K562 (cell line): ENCODE data around the gene OXA1L. TPM values are rescaled to one million over a fixed set of nuclear protein-coding genes. Genes with fewer than 3 reads are reported as not detected.

ENCODE experiments used
- ATAC-seq: fragments of 200-7000 bp; cut with Tn5 transposase; 3 replicates; pipeline ENCODE4 v1.9.1; 2020; ENCODE audit warnings: moderate library complexity
- BruUV-seq: library from RNA; stranded (reverse); fragments of 400-500 nt; replicated peaks from 2 replicates; lab custom pipeline; 2021; lab: Mats Ljungman, UMichigan
- CTCF ChIA-PET: fragments of 300-600 bp; formaldehyde crosslinking; extraction: SDS; loops from one replicate; lab custom pipeline; 2021; ENCODE audit warnings: low intra/inter-chr PET ratio; lab: Yijun Ruan, JAX
- POLR2A ChIA-PET: fragments of 300-600, 350-650 bp; sonication (Branson Sonifier 250); formaldehyde crosslinking; extraction: SDS; loops from one replicate; lab custom pipeline; 2021; ENCODE audit warnings: antibody characterized with exemption, inconsistent platforms; lab: Yijun Ruan, JAX
- DNase-seq, 4 experiments: peaks; one replicate each; pipeline versions ENCODE4 v3.0.0 to v3.0.0-alpha.2; 2011 to 2018; ENCODE audit warnings: low spot score in 3 of 4, mixed read lengths in 3 of 4; ENCODE audit errors: extremely low read depth in 1 of 4
- FAIRE-seq: peaks from 2 replicates; lab custom pipeline; 2011; peaks lifted over from hg19 to GRCh38; lab: Jason Lieb, UNC
- H2AFZ ChIP-seq: 2 replicates; pipeline ENCODE4 v1.6.0; 2011; ENCODE audit warnings: low read depth, low read length, control low read depth, inconsistent platforms
- H3K27ac ChIP-seq: fragments of 200-600 bp; 3 replicates; pipeline ENCODE4 v1.8.0; 2011; ENCODE audit warnings: low read depth, mild to moderate bottlenecking, control low read depth, inconsistent platforms, low read length, moderate library complexity, mixed read lengths; ENCODE audit errors: extremely low read depth
- H3K27me3 ChIP-seq, 2 experiments: fragments of 300-600 bp in 1 of 2; 2 replicates in 1 of 2; 3 replicates in 1 of 2; pipeline versions ENCODE4 v1.6.0 to v1.8.0; 2011; ENCODE audit warnings: inconsistent platforms in 2 of 2, low read length in 2 of 2, mild to moderate bottlenecking in 1 of 2, mixed read lengths in 1 of 2, moderate library complexity in 1 of 2; ENCODE audit not compliant: control insufficient read depth in 2 of 2, insufficient read depth in 2 of 2
- H3K36me3 ChIP-seq: fragments of 300-600 bp; 3 replicates; pipeline ENCODE4 v1.8.0; 2011; ENCODE audit warnings: mild to moderate bottlenecking, low read length, inconsistent platforms; ENCODE audit not compliant: control insufficient read depth, insufficient read depth
- H3K4me1 ChIP-seq, 2 experiments: fragments of 200-600 bp in 1 of 2; replicated peaks in 1 of 2; 2 replicates in 1 of 2; 3 replicates in 1 of 2; pipeline versions ENCODE4 v1.5.1 to v1.8.0; 2011; ENCODE audit warnings: inconsistent platforms in 2 of 2, low read length in 2 of 2, mild to moderate bottlenecking in 1 of 2, mixed read lengths in 1 of 2, moderate library complexity in 1 of 2; ENCODE audit not compliant: control insufficient read depth in 2 of 2, insufficient read depth in 2 of 2
- H3K4me2 ChIP-seq: 2 replicates; pipeline ENCODE4 v1.6.1; 2011; ENCODE audit warnings: low read length, control low read depth, inconsistent platforms, mixed read lengths; ENCODE audit not compliant: insufficient read depth
- H3K4me3 ChIP-seq: fragments of 200-600 bp; sonication (generic), shearing (Covaris generic); 2 replicates; pipeline ENCODE4 v1.5.1; 2016; ENCODE audit warnings: control low read depth, inconsistent platforms
- H3K79me2 ChIP-seq: fragments of 200-600 bp; 3 replicates; pipeline ENCODE4 v1.8.0; 2011; ENCODE audit warnings: low read length, inconsistent platforms; ENCODE audit not compliant: control insufficient read depth, insufficient read depth
- H3K9ac ChIP-seq, 2 experiments: 2 replicates each; pipeline versions ENCODE4 v1.6.0 to v1.6.1; 2011; ENCODE audit warnings: low read depth in 2 of 2, low read length in 2 of 2, control low read depth in 1 of 2, inconsistent platforms in 1 of 2, mild to moderate bottlenecking in 1 of 2, mixed read lengths in 1 of 2; ENCODE audit not compliant: insufficient read depth in 1 of 2
- H3K9me1 ChIP-seq: one replicate; pipeline ENCODE4 v1.6.0; 2011; ENCODE audit warnings: inconsistent platforms, mild to moderate bottlenecking, low read length, moderate library complexity; ENCODE audit not compliant: control insufficient read depth, insufficient read depth
- H3K9me3 ChIP-seq: replicated peaks from 2 replicates; pipeline ENCODE4 v1.5.1; 2011; ENCODE audit warnings: low read depth, low read length, inconsistent platforms; ENCODE audit not compliant: control insufficient read depth, insufficient read depth
- H4K20me1 ChIP-seq: replicated peaks from 2 replicates; pipeline ENCODE4 v1.6.1; 2011; ENCODE audit warnings: low read length, inconsistent platforms, mixed read lengths; ENCODE audit not compliant: control insufficient read depth, insufficient read depth
- BRF2 ChIP-seq: IDR thresholded peaks from 3 replicates; pipeline ENCODE4 v1.6.1; 2011; ENCODE audit warnings: borderline replicate concordance, mild to moderate bottlenecking; ENCODE audit not compliant: insufficient read length, insufficient read depth
- EZH2 ChIP-seq: IDR thresholded peaks from 2 replicates; pipeline ENCODE4 v1.6.1; 2012; ENCODE audit warnings: low read depth, mild to moderate bottlenecking, inconsistent platforms, low read length, borderline replicate concordance
- GMEB1 ChIP-seq: fragments of 250-450 bp; sonication (Bioruptor Pico); IDR thresholded peaks from 2 replicates; pipeline ENCODE4 v1.4.0; 2020; ENCODE audit warnings: mild to moderate bottlenecking
- PTBP1 ChIP-seq: fragments of 200-400 bp; formaldehyde crosslinking; IDR thresholded peaks from 2 replicates; pipeline ENCODE4 v1.6.1; 2017; ENCODE audit warnings: low read depth, low read length
- USF2 ChIP-seq: sonication (generic); formaldehyde crosslinking; IDR thresholded peaks from 2 replicates; pipeline ENCODE4 v1.5.0; 2020; ENCODE audit warnings: missing genetic modification reagents
- ZNF280A ChIP-seq: fragments of 450-650 bp; IDR thresholded peaks from 2 replicates; pipeline ENCODE4 v1.6.1; 2018; ENCODE audit warnings: mild to moderate bottlenecking, low read depth; ENCODE audit not compliant: partially characterized antibody
- WGBS: fragments of 100-300 bp; shearing (Covaris generic); methylation state at CpG from one replicate; pipeline ENCODE4 v1.1.6; 2016; ENCODE audit warnings: low coverage, mixed read lengths; ENCODE audit not compliant: insufficient coverage; ENCODE audit errors: missing lambda C conversion rate; 5-methylcytosine and 5-hydroxymethylcytosine counted together
- in situ Hi-C: fragments of 300-500 bp; cut with MboI; formaldehyde crosslinking; loops from 4 replicates; pipeline ENCODE4 v1.15.0; 2018; ENCODE audit warnings: inconsistent platforms, mixed read lengths
- intact Hi-C: fragments of 100-400 bp; cut with micrococcal nuclease; formaldehyde crosslinking; loops from 2 replicates; pipeline ENCODE4 v1.14.2; 2022
- polyA plus RNA-seq, 8 experiments: library from polyadenylated mRNA; depleted of rRNA in 4 of 8; stranded (reverse) in 5 of 8; unstranded in 3 of 8; fragments of >200 nt; fragmentation: Nextera tagmentation in 2 of 8; fragmentation: Illumina TruSeq in 1 of 8; extraction: Ambion mirVana in 2 of 8; extraction: Trizol in 1 of 8; gene quantifications; 2 replicates each; pipeline versions ENCODE4 v1.2.1 to v1.2.3, GENCODE V29; 2011 to 2014; ENCODE audit warnings: inconsistent platforms in 1 of 8, missing spikeins in 1 of 8
- total RNA-seq, 7 experiments: library from RNA; depleted of rRNA in 6 of 7; stranded (reverse); fragments of >200 nt in 6 of 7; fragmentation: Illumina TruSeq in 2 of 7; extraction: Trizol in 2 of 7; gene quantifications; 2 replicates each; pipeline versions ENCODE4 v1.2.1 to v1.2.3, GENCODE V29; 2011 to 2021; ENCODE audit warnings: low replicate concordance in 1 of 7

OXA1L gene
- total and polyA plus RNA-seq, 9 of the 15 experiments (the other 6 are each of a cell fraction or from before 2014, with no cell fraction given), result 100 to 204 (median 145) TPM

- no peak for TF ChIP-seq BRF2
Measured at GRCh38 chr14:22774011-22774706, 7.7 kb downstream of the OXA1L start (continued).

GRCh38 chr14:22776215-22776614 lies 9.7 kb downstream of the OXA1L start:
- no peak for FAIRE-seq
- in situ Hi-C loops (loop anchor here (5.0 kb wide), 1 partner anchor 81 kb away; no protein-coding TSS in a partner anchor), intact Hi-C loops (loop anchor here (10.0 kb wide), 1 partner anchor 489 kb away; no protein-coding TSS in a partner anchor)
- POLR2A ChIA-PET, result interaction anchor here (0.8 kb wide), 1 partner anchor 49 kb away, joined by 3 read pairs; no protein-coding TSS in a partner anchor
- Histone ChIP-seq H3K4me2 (no peak overlapping the region), H3K9me3 (no peaks in the 10 kb centered on the region), H3K9ac (no peak overlapping the region), H4K20me1 (no peaks in the 10 kb centered on the region), H3K4me3 (no peak overlapping the region), H3K79me2 (no peaks in the 10 kb centered on the region), H3K9me1 (no peaks in the 10 kb centered on the region), H2AFZ (no peak overlapping the region), H3K27me3 (no peaks in the 10 kb centered on the region), H3K27ac (no peak overlapping the region), H3K4me1 (peaks cover 0 to 8% of the 10 kb centered on the region in 2 experiments; a peak in 3 of 5 replicates), H3K36me3 (peaks cover 27% of the 10 kb centered on the region)
- BruUV-seq, result no TSS peak
- CTCF ChIA-PET, result interaction anchor here (0.9 to 5.5 kb wide), 2 partner anchors 14 to 76 kb away, joined by 3 to 68 read pairs; no protein-coding TSS in a partner anchor
- TF ChIP-seq USF2 (CRISPR knock-in tag) (no peak), ZNF280A (no peak), PTBP1 (no peak), GMEB1 (no peak), EZH2 (no peak)
- no peak for ATAC-seq
- 47% methylated on average over 2 of the region's 2 CpGs for WGBS
- no peak for DNase-seq
